Heart left ventricle (tissue), 13 donors: Measurements from ENCODE around the gene ARHGEF37.

Experiments used
- CTCF ChIP-seq, 12 donors: fragments of 200-600 bp; sonication (generic) in 4 of 12; IDR thresholded peaks; one replicate each; pipeline versions ENCODE4 v1.5.0 to v1.8.0; 2018 to 2022; ENCODE audit warnings: antibody characterized with exemption in 12 of 12, mild to moderate bottlenecking in 5 of 12
- POLR2A ChIP-seq, 2 donors: fragments of 450-650 bp; IDR thresholded peaks; one replicate each; pipeline ENCODE4 v1.6.1; 2017; ENCODE audit warnings: antibody characterized with exemption in 2 of 2, mild to moderate bottlenecking in 2 of 2, moderate library complexity in 2 of 2
- donor health status: ischemic (EF 13 %, LVEDD 7.1; RV severe dilation, severe dysfunction).
- donor health status: DM: no; HTN: yes; CAD: no.
- donor health status: DM: no; HTN: no; CAD: no.
- donor health status: ischemic (EF 25% LVEDD 6.9; RV normal size, moderate dysfunction).
- donor health status: ischemic (EF 25% LVEDD 5.7; RV mildly dilated, moderate dysfunction).
- donor health status: ischemic (EF 35%, LVEDD 5.7; RV mildly dilated, moderate dysfunction).
- donor health status: nonischemic (EF 11% LVEDD 7.7; RV severe dilation, severe dysfunction).
- donor health status: DM: yes; HTN: yes; CAD: no.
- donor health status: PGD.
- donor health status: ischemic (EF 29% LVEDD 5.4; RV normal size, mild dysfunction).
- donor health status: nonischemic (EF 23%, LVEDD 6.1; RV moderate dilation, normal function).

GRCh38 chr5:149583394-149583793 is 2.1 kb downstream of the ARHGEF37 start:
- TF ChIP-seq CTCF (IDR thresholded peaks at IDR 0.05) (no peak), POLR2A (IDR thresholded peaks at IDR 0.05) (no peak)
